Measurements from ENCODE around the gene PIANP.

PIANP gene

GRCh38 chr12:6699259-6699988 lies 1.2 kb downstream of the PIANP start:
- peaks cover 28% of the 10 kb centered on the region for H3F3A ChIP-seq (ENCODE audit: control insufficient read depth, insufficient read depth)
- peak overlapping the region; percentile 98 for H3K4me2 ChIP-seq (ENCODE audit: low read length)
- H3K27me3 ChIP-seq (ENCODE audit: control insufficient read depth, low read length): peaks cover 20% of the 10 kb centered on the region
- H3K4me3 ChIP-seq (ENCODE audit: low read length): peak overlapping the region; percentile 77
- H3K36me3 ChIP-seq (ENCODE audit: control insufficient read depth, low read length): peaks cover 7% of the 10 kb centered on the region; the same call in 1 of the 2 replicates
- 0 out of 2 replicates have a peak, but pooled peaks cover 3% of the 10 kb centered on the region for H3K79me2 ChIP-seq (ENCODE audit: control insufficient read depth, low read length)
- peaks cover 73% of the 10 kb centered on the region for H3K4me1 ChIP-seq (ENCODE audit: control insufficient read depth, low read length)
- H4K20me1 ChIP-seq (ENCODE audit: control insufficient read depth, insufficient read depth, low read depth, low read length): no peaks in the 10 kb centered on the region
- H3K27ac ChIP-seq (ENCODE audit: low read depth, low read length): peak overlapping the region; percentile 96
- no peaks in the 10 kb centered on the region for H3K9me2 ChIP-seq (replicated peaks; ENCODE audit: control insufficient read depth, low read length)
- TF ChIP-seq EZH2phosphoT487 (IDR thresholded peaks at IDR 0.05; ENCODE audit: borderline replicate concordance, low read length): no peak
- no peak for TF ChIP-seq CTCF (IDR thresholded peaks at IDR 0.05; ENCODE audit: low read depth, low read length, poor library complexity, severe bottlenecking)
- H3K9me3 ChIP-seq (ENCODE audit: control insufficient read depth, insufficient read depth, low read length): no peaks in the 10 kb centered on the region

GRCh38 chr12:6698352-6699046 lies 2.1 kb downstream of the PIANP start:
- Histone ChIP-seq H3K27me3 (ENCODE audit: control insufficient read depth, low read length) (peaks cover 17% of the 10 kb centered on the region), H3K27ac (ENCODE audit: low read depth, low read length) (peak overlapping the region; percentile 96), H3K9me2 (replicated peaks; ENCODE audit: control insufficient read depth, low read length) (no peaks in the 10 kb centered on the region), H3K9me3 (ENCODE audit: control insufficient read depth, insufficient read depth, low read length) (no peaks in the 10 kb centered on the region), H4K20me1 (ENCODE audit: control insufficient read depth, insufficient read depth, low read depth, low read length) (no peaks in the 10 kb centered on the region), H3K4me3 (ENCODE audit: low read length) (peak overlapping the region; percentile 68), H3K79me2 (ENCODE audit: control insufficient read depth, low read length) (0 out of 2 replicates have a peak, but pooled peaks cover 3% of the 10 kb centered on the region), H3K4me2 (ENCODE audit: low read length) (peak overlapping the region; percentile 98), H3K4me1 (ENCODE audit: control insufficient read depth, low read length) (peaks cover 68% of the 10 kb centered on the region), H3K36me3 (ENCODE audit: control insufficient read depth, low read length) (peaks cover 10% of the 10 kb centered on the region; the same call in 1 of the 2 replicates), H3F3A (ENCODE audit: control insufficient read depth, insufficient read depth) (peaks cover 28% of the 10 kb centered on the region)
- no peak for TF ChIP-seq EZH2phosphoT487 (IDR thresholded peaks at IDR 0.05; ENCODE audit: borderline replicate concordance, low read length)
- TF ChIP-seq CTCF (IDR thresholded peaks at IDR 0.05; ENCODE audit: low read depth, low read length, poor library complexity, severe bottlenecking): no peak

GRCh38 chr12:6697584-6698351 lies 2.8 kb downstream of the PIANP start:
- H3K4me3 ChIP-seq (ENCODE audit: low read length): peak overlapping the region; percentile 68
- no peaks in the 10 kb centered on the region for H3K9me2 ChIP-seq (replicated peaks; ENCODE audit: control insufficient read depth, low read length)
- no peaks in the 10 kb centered on the region for H4K20me1 ChIP-seq (ENCODE audit: control insufficient read depth, insufficient read depth, low read depth, low read length)
- TF ChIP-seq EZH2phosphoT487 (IDR thresholded peaks at IDR 0.05; ENCODE audit: borderline replicate concordance, low read length): no peak
- peak; percentile 76 for TF ChIP-seq CTCF (IDR thresholded peaks at IDR 0.05; ENCODE audit: low read depth, low read length, poor library complexity, severe bottlenecking)
- H3K36me3 ChIP-seq (ENCODE audit: control insufficient read depth, low read length): peaks cover 10% of the 10 kb centered on the region; the same call in 1 of the 2 replicates
- peak overlapping the region; percentile 96 for H3K27ac ChIP-seq (ENCODE audit: low read depth, low read length)
- 0 out of 2 replicates have a peak, but pooled peaks cover 3% of the 10 kb centered on the region for H3K79me2 ChIP-seq (ENCODE audit: control insufficient read depth, low read length)
- peak overlapping the region; percentile 98 for H3K4me2 ChIP-seq (ENCODE audit: low read length)
- no peaks in the 10 kb centered on the region for H3K9me3 ChIP-seq (ENCODE audit: control insufficient read depth, insufficient read depth, low read length)
- peaks cover 70% of the 10 kb centered on the region for H3K4me1 ChIP-seq (ENCODE audit: control insufficient read depth, low read length)
- peaks cover 15% of the 10 kb centered on the region for H3K27me3 ChIP-seq (ENCODE audit: control insufficient read depth, low read length)
- H3F3A ChIP-seq (ENCODE audit: control insufficient read depth, insufficient read depth): peaks cover 28% of the 10 kb centered on the region
